Nephron (organoid): ENCODE data around the gene ENTPD8.
"Not testable (repeated sequence)": the region's sequence is repeated elsewhere in the genome, so short reads cannot be mapped to it uniquely, and the experiment has no call there.

Source experiments
- H3K27ac Mint-ChIP-seq, 3 experiments: 2 replicates each; pipeline ENCODE4 v1.8.0; 2020; ENCODE audit warnings: mixed read lengths in 3 of 3, mild to moderate bottlenecking in 2 of 3, moderate library complexity in 1 of 3
- H3K27me3 Mint-ChIP-seq: 2 replicates; pipeline ENCODE4 v1.8.0; 2021; ENCODE audit warnings: low read depth, mild to moderate bottlenecking, moderate library complexity, mixed read lengths
- H3K36me3 Mint-ChIP-seq: 2 replicates; pipeline ENCODE4 v1.8.0; 2020; ENCODE audit warnings: low read depth, mixed read lengths
- H3K4me1 Mint-ChIP-seq: 2 replicates; pipeline ENCODE4 v1.8.0; 2020; ENCODE audit warnings: mixed read lengths
- H3K4me3 Mint-ChIP-seq, 3 experiments: 2 replicates each; pipeline ENCODE4 v1.8.0; 2020; ENCODE audit warnings: mild to moderate bottlenecking in 3 of 3, mixed read lengths in 3 of 3, moderate library complexity in 2 of 3
- H3K9me3 Mint-ChIP-seq: 2 replicates; pipeline ENCODE4 v1.8.0; 2020; ENCODE audit warnings: mixed read lengths
- TF ChIP-seq, protein P1 (sequence below), 3 experiments: fragments of 200-600 bp; sonication (generic); IDR thresholded peaks; one replicate each; pipeline ENCODE4 v1.5.0; 2021; ENCODE audit warnings: antibody characterized with exemption in 3 of 3; ENCODE audit not compliant: unreplicated experiment in 3 of 3

ENTPD8 gene

DNA sequence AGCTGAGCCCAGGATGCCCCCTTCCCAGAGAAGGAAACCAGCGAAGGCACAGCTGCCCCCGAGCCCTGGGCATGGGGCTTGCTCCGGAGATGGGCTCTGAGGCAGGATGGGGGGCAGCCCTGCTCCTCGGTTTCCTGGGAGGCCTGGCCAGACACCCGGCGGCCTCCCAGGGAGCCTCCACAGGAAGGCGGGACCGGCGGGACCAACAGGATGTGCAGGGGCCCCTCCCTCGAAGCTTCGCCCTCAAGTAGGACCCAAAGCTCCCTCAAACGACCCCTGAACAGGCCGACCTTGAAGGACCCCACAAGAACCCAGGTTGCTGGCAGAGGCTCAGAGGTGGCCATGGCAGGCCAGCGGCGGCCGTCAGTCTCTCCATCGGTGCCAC lies 29.9 kb downstream of the ENTPD8 start:
- TF ChIP-seq, protein P1, sequence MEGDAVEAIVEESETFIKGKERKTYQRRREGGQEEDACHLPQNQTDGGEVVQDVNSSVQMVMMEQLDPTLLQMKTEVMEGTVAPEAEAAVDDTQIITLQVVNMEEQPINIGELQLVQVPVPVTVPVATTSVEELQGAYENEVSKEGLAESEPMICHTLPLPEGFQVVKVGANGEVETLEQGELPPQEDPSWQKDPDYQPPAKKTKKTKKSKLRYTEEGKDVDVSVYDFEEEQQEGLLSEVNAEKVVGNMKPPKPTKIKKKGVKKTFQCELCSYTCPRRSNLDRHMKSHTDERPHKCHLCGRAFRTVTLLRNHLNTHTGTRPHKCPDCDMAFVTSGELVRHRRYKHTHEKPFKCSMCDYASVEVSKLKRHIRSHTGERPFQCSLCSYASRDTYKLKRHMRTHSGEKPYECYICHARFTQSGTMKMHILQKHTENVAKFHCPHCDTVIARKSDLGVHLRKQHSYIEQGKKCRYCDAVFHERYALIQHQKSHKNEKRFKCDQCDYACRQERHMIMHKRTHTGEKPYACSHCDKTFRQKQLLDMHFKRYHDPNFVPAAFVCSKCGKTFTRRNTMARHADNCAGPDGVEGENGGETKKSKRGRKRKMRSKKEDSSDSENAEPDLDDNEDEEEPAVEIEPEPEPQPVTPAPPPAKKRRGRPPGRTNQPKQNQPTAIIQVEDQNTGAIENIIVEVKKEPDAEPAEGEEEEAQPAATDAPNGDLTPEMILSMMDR (IDR thresholded peaks at IDR 0.05; ENCODE audit: unreplicated experiment in 3 of 3) = no peak
- no peaks in the 10 kb centered on the region for H3K9me3 Mint-ChIP-seq
- H3K27me3 Mint-ChIP-seq = no peaks in the 10 kb centered on the region
- peaks cover 4% of the 10 kb centered on the region for H3K36me3 Mint-ChIP-seq
- peaks cover 11% of the 10 kb centered on the region for H3K4me1 Mint-ChIP-seq
- H3K4me3 Mint-ChIP-seq = no peak overlapping the region
- no peak overlapping the region for H3K27ac Mint-ChIP-seq

DNA sequence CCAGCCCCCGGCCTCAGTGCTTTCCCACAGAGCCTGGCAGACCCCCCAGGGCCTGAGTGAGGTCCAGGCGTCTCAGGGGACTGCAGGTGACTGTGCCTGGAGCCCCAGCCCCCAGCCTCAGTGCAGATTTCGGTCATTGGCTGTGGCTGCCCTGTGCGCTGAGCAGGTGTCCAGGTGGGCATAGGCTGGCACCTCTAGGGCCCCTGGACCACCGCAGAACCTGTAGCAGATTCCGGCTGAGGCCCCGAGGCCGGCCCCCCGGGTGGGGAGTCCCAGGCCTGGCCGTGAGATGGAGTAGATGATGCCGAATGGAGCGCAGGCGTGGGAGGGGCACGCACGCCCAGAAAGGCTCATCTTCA lies 30.3 kb downstream of the ENTPD8 start:
- H3K36me3 Mint-ChIP-seq = peaks cover 4% of the 10 kb centered on the region
- H3K27ac Mint-ChIP-seq = no peak overlapping the region
- H3K4me3 Mint-ChIP-seq = no peak overlapping the region
- H3K4me1 Mint-ChIP-seq = peaks cover 13% of the 10 kb centered on the region
- no peaks in the 10 kb centered on the region for H3K9me3 Mint-ChIP-seq
- TF ChIP-seq, protein P1 (IDR thresholded peaks at IDR 0.05; ENCODE audit: unreplicated experiment in 3 of 3) = no peak
- no peaks in the 10 kb centered on the region for H3K27me3 Mint-ChIP-seq

DNA sequence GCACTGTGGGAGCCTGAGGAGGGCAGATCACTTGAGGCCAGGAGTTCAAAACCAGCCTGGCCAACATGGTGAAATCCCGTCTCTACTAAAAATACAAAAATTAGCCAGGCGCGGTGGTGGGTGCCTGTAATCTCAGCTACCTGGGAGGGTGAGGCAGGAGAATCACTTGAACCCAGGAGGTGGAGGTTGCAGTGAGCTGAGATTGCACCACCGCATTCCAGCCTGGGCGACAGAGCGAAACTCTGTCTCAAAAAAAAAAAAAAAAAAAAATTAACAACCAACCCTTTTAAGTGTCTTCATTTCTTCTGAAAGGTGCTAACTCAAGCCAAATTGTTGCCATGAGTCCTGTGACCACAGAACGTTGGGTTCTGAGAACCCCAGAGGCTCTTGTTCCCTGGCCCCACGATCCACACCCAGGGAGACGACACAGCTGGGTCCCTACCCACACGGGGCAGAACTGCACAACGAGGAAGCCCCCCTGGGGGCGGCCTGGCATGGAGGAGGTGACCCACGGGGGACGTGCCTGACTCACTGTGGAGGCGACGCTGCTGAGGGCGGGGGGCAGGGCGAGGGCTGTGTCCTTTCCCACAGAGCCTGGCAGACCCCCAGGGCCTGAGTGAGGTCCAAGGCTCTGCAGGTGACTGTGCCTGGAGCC lies 30.8 kb downstream of the ENTPD8 start:
- not testable (repeated sequence) for H3K9me3 Mint-ChIP-seq, H3K36me3 Mint-ChIP-seq, H3K27me3 Mint-ChIP-seq, H3K4me3 Mint-ChIP-seq
- H3K27ac Mint-ChIP-seq = peak overlapping the region in 1 of 3 experiments; percentile 50
- H3K4me1 Mint-ChIP-seq = peaks cover 18% of the 10 kb centered on the region

DNA sequence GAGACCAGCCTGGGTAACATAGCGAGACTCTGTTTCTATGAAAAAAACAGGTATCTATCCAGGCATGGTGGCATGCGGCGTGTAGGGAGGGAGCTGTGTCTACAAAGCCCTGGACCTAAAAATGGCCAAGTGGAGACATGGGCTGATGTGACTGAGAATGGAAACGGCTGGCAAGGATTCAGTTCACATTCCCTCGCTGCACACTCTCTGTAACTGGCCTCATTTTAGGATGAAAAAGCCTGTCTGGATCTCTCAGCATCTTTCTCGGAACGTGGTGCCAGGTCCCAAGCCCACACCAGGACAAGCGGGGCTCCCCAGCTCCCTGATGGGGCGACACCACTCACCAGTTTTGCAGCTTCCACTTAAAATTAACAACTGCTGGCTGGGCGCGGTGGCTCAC lies 31.6 kb downstream of the ENTPD8 start:
- no peaks in the 10 kb centered on the region for H3K27me3 Mint-ChIP-seq
- H3K4me3 Mint-ChIP-seq = no peak overlapping the region
- peak overlapping the region; percentile 37 to 71 (median 46) for H3K27ac Mint-ChIP-seq
- peaks cover 16% of the 10 kb centered on the region for H3K4me1 Mint-ChIP-seq
- H3K9me3 Mint-ChIP-seq = no peaks in the 10 kb centered on the region
- peaks cover 4% of the 10 kb centered on the region for H3K36me3 Mint-ChIP-seq
- TF ChIP-seq, protein P1 (IDR thresholded peaks at IDR 0.05; ENCODE audit: unreplicated experiment in 3 of 3) = no peak

DNA sequence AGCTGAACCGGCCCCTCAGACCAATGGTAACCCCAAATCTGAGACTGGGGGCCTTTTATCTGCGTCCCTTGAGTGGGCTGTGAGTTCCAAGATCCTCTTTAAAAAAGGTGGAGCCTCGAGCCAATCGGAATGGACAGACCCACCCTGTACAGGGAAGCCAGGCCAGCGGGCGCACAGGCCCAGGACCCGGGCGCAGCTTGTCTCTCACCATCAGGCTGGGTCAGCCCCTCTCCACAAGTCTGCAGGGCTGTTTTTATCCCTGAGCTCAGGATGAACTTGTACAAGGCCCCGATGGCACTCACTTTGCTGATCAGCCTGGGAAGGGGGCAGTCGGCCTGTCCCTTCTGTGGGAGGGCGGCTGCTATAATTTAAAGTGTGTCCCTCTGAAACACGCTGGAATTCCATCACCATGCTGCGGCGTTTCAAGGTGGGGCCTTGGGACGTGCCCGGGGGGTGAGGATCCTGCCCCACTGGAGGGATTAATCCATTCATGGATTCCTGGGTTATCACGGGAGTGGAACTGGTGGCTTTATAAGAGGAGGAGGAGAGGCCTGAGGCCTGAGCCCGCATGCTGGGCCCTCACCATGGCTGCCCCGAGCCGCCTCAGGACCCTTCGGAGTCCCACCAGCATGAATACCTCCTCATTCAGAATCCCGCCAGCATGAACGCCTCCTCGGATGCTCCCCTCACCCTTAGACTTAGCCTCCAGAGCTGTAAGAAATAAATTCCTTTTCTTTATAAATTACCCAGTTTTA lies 32.3 kb downstream of the ENTPD8 start:
- no peaks in the 10 kb centered on the region for H3K9me3 Mint-ChIP-seq
- no peak overlapping the region for H3K4me3 Mint-ChIP-seq
- TF ChIP-seq, protein P1 (IDR thresholded peaks at IDR 0.05; ENCODE audit: unreplicated experiment in 3 of 3) = no peak
- peak overlapping the region; percentile 37 to 71 (median 46) for H3K27ac Mint-ChIP-seq
- H3K4me1 Mint-ChIP-seq = peaks cover 10% of the 10 kb centered on the region
- no peaks in the 10 kb centered on the region for H3K36me3 Mint-ChIP-seq
- no peaks in the 10 kb centered on the region for H3K27me3 Mint-ChIP-seq

DNA sequence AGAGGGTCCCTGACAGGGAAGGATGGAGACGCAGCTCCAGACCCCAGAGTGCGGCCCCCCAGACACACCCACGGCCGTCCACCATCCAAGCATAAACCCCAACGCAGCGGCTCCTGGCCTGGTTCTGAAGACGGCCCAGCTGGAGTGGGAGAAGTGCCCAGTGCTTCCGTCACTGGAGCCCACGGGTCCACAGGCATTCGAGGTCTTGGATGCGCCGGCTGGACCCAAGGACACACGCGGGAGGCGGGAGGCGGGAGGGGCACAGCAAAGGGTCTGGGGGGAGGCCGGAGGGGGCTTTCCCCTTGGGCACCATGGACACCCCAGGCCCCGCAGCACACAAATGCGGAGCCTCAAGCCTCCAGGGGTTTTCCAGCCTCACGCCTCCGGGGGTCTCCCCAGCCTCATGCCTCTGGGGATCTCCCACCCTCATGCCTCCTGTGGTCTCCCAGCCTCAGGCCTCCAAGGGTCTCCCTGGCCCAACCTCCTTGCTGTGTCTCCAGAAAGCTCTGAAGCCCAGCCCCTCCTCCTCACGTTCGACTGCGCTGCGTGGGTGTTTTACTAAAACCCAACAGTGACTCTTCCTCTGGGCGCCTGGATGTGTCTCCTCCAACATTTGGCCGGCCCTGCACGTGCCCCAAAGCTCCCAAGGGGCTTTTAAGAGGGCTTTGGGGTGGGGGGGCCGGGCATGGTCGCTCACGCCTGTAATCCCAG lies 33.4 kb downstream of the ENTPD8 start:
- H3K27me3 Mint-ChIP-seq = no peaks in the 10 kb centered on the region
- no peaks in the 10 kb centered on the region for H3K9me3 Mint-ChIP-seq
- no peak overlapping the region for H3K27ac Mint-ChIP-seq
- H3K4me3 Mint-ChIP-seq = peak overlapping the region in 2 of 3 experiments; percentile 28 to 54
- H3K36me3 Mint-ChIP-seq = peaks cover under 1% of the 10 kb centered on the region
- TF ChIP-seq, protein P1 (IDR thresholded peaks at IDR 0.05; ENCODE audit: unreplicated experiment in 3 of 3) = no peak
- peaks cover 11% of the 10 kb centered on the region for H3K4me1 Mint-ChIP-seq
